Esophagus squamous epithelium (tissue), 5 donors: ENCODE data around the gene PPM1L. TPM values are rescaled to one million over a fixed set of nuclear protein-coding genes. Genes with fewer than 3 reads are reported as not detected.

Experiments used
- DNase-seq: peaks from one replicate; lab custom pipeline; 2025; lab: John Stamatoyannopoulos, UW
- H3K27ac ChIP-seq, 4 donors: fragments of 200-600 bp; sonication (generic); one replicate each; pipeline ENCODE4 v1.5.1; 2016 to 2019; ENCODE audit warnings: mild to moderate bottlenecking in 1 of 4
- H3K27me3 ChIP-seq, 4 donors: fragments of 200-600 bp; sonication (generic); 1 replicate in 3 of 4; 2 replicates in 1 of 4; pipeline versions ENCODE4 v1.5.1 to v1.6.0; 2017 to 2021; ENCODE audit warnings: antibody characterized with exemption in 1 of 4
- H3K36me3 ChIP-seq, 3 donors: fragments of 200-600 bp; sonication (generic); one replicate each; pipeline ENCODE4 v1.5.1; 2016 to 2019
- H3K4me1 ChIP-seq, 3 donors: fragments of 200-600 bp; sonication (generic); one replicate each; pipeline ENCODE4 v1.5.1; 2017 to 2019
- H3K4me3 ChIP-seq, 4 donors: fragments of 200-600 bp; sonication (generic); 1 replicate in 3 of 4; 2 replicates in 1 of 4; pipeline ENCODE4 v1.5.1; 2016 to 2019; ENCODE audit warnings: mild to moderate bottlenecking in 2 of 4, moderate library complexity in 1 of 4
- H3K9me3 ChIP-seq, 3 donors: fragments of 200-600 bp; sonication (generic); one replicate each; pipeline ENCODE4 v1.5.1; 2016 to 2019
- POLR2A ChIP-seq, 4 donors: fragments of 450-650 bp; IDR thresholded peaks; one replicate each; pipeline ENCODE4 v1.6.1; 2017; ENCODE audit warnings: antibody characterized with exemption in 4 of 4, mild to moderate bottlenecking in 4 of 4, moderate library complexity in 3 of 4
- WGBS, 2 donors: methylation state at CpG; one replicate each; pipeline ENCODE4 v1.1.5; 2018; 5-methylcytosine and 5-hydroxymethylcytosine counted together
- intact Hi-C: fragments of 100-400 bp; cut with DNase I; formaldehyde crosslinking; loops from one replicate; pipeline ENCODE4 v1.15.0; 2022
- total RNA-seq, 4 donors: library from RNA; depleted of rRNA; stranded (reverse); fragments of >200 nt; gene quantifications; one replicate each; pipeline ENCODE4 v1.1.0, GENCODE V29; 2016
- TF ChIP-seq, protein P1 (sequence below), 6 experiments: fragments of 450-650 bp in 4 of 6; fragments of 200-600 bp in 2 of 6; sonication (generic) in 2 of 6; IDR thresholded peaks; one replicate each; pipeline ENCODE4 v1.5.1; 2016 to 2019; ENCODE audit warnings: antibody characterized with exemption in 6 of 6, mild to moderate bottlenecking in 4 of 6, moderate library complexity in 4 of 6
- donor health status: DM: yes; HTN: yes; CAD: no.

PPM1L gene
- total RNA-seq, 4 donors from 2014 or later: 9.1 to 18.1 (median 12.1) TPM

DNA sequence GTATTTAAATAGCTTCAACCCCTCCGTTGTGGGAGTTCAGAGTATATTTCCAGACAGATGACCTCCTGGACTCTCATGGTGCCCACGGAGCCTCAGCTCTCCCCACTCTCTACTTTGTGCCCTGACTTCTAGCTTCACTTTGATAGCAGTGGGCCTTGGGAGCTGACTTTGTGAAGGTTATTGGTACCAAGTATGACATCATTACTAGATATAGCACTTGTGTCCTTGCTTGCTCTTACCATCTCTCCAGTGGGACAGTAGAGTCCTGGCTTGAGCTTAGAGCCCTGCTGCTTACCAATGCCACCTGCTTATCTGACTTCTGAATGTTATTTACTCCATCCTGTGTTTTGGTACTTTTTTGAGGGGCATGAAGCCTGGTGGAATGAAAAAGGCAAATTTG lies 53.4 kb downstream of the PPM1L start:
- no peak overlapping the region for H3K27ac ChIP-seq
- WGBS, 2 donors: 41 to 64% methylated on average over 2 of the region's 2 CpGs

DNA sequence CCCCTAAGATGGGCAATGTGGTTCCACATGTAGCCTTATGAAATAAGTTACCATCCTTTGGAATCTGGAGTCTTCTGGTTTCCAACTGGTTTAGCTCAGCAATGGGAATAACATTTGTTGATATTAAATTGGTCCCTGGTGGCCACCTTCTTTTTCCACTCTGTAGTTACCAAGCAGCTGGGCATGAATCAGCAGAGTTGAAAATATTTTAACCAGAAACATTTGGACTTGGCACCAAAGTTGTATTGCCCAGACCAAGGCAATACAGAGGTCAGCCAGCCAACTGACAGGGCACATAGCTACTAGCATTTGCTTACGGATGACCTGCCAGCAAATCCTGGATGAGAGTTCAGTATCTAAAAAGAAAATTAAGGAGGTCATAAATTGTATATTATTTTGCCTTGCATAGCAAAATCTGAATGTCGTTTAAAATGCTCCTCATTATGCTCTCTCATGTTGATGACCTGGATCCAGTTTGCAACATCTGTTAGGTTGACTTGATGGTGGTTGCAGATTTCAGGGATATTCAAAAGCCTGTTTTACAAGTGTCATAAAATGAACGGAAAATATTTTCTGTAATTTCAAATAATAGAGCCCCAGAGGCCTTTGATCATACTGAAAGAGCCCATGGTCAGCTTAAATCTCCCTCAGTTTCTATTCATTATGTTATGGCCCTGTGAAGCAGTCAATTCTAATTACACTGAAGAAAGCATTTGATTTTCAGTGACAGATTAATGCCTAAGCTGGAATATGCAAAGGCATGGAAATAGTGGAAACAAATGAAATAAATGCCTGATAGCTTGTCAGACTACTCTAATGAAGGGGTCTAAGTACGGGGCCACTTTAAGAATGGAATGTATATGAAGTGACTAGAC lies 54.6 kb downstream of the PPM1L start:
- Histone ChIP-seq H3K4me3 (no peak overlapping the region), H3K27ac (peak overlapping the region in 1 of 4 donors; percentile 18), H3K36me3 (no peaks in the 10 kb centered on the region), H3K4me1 (peaks cover 0 to 36% (median 0%) of the 10 kb centered on the region in 3 donors), H3K9me3 (no peaks in the 10 kb centered on the region), H3K27me3 (no peaks in the 10 kb centered on the region)
- no peak for TF ChIP-seq POLR2A (IDR thresholded peaks at IDR 0.05)
- TF ChIP-seq, protein P1, sequence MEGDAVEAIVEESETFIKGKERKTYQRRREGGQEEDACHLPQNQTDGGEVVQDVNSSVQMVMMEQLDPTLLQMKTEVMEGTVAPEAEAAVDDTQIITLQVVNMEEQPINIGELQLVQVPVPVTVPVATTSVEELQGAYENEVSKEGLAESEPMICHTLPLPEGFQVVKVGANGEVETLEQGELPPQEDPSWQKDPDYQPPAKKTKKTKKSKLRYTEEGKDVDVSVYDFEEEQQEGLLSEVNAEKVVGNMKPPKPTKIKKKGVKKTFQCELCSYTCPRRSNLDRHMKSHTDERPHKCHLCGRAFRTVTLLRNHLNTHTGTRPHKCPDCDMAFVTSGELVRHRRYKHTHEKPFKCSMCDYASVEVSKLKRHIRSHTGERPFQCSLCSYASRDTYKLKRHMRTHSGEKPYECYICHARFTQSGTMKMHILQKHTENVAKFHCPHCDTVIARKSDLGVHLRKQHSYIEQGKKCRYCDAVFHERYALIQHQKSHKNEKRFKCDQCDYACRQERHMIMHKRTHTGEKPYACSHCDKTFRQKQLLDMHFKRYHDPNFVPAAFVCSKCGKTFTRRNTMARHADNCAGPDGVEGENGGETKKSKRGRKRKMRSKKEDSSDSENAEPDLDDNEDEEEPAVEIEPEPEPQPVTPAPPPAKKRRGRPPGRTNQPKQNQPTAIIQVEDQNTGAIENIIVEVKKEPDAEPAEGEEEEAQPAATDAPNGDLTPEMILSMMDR (IDR thresholded peaks at IDR 0.05): no peak
- DNase-seq: no peak
- 70% methylated on average over 4 of the region's 4 CpGs for WGBS, 2 donors
- intact Hi-C loops: no loop called here

More for the DNA sequence above, 53.4 kb downstream of the PPM1L start:
- Histone ChIP-seq H3K27me3 (no peaks in the 10 kb centered on the region), H3K4me1 (peaks cover 0 to 46% (median 4%) of the 10 kb centered on the region in 3 donors), H3K36me3 (no peaks in the 10 kb centered on the region), H3K4me3 (no peak overlapping the region), H3K9me3 (no peaks in the 10 kb centered on the region)
- intact Hi-C loops: no loop called here
- TF ChIP-seq, protein P1 (IDR thresholded peaks at IDR 0.05): no peak
- TF ChIP-seq POLR2A (IDR thresholded peaks at IDR 0.05): no peak
- no peak for DNase-seq

DNA sequence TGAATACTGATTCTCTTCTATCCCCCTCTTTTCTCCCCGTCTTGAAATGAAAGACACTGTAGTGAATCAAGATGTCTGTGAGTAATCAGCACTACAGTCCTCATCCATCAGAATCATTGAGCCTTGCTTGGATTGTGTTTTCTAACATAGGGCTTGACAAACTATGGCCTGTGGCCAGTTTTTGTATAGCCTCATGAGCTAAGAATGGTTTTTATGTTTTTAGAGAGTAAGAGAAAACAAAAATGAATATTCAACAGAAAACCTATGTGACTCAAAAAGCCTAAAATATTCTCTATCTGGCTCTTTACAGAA lies 55.2 kb downstream of the PPM1L start:
- intact Hi-C loops: no loop called here
- no peak for DNase-seq
- Histone ChIP-seq H3K9me3 (no peaks in the 10 kb centered on the region), H3K4me1 (peaks cover 0 to 30% (median 0%) of the 10 kb centered on the region in 3 donors), H3K27ac (peak overlapping the region in 1 of 4 donors; percentile 18), H3K27me3 (no peaks in the 10 kb centered on the region), H3K4me3 (no peak overlapping the region), H3K36me3 (no peaks in the 10 kb centered on the region)
- TF ChIP-seq POLR2A (IDR thresholded peaks at IDR 0.05): no peak
- TF ChIP-seq, protein P1 (IDR thresholded peaks at IDR 0.05): no peak
- 50 to 61% methylated on average over 1 of the region's 1 CpG for WGBS, 2 donors

DNA sequence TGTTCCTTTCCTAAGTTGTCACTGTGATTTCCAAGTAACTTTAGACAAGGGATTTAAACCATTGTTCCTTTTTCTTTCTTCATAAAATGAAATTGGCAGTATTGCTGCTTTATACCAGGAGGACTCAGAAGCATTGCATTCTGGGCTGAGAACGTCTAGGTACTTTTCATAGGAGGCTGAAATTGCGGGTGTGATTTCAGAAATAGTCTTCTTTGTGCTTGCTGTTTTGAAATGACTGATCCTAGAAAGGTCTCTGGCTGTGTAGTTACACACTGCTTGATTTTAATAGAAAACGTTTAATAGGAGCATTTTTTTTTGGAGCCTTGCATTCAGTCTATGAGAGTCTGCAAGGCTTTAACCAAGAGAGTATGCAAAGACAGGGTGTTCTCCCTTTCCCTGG lies 56.3 kb downstream of the PPM1L start:
- H3K4me1 ChIP-seq: peaks cover 0 to 29% (median 0%) of the 10 kb centered on the region in 3 donors
- no peaks in the 10 kb centered on the region for H3K27me3 ChIP-seq
- H3K36me3 ChIP-seq: no peaks in the 10 kb centered on the region
- H3K9me3 ChIP-seq: no peaks in the 10 kb centered on the region
- 36 to 42% methylated on average over 3 of the region's 3 CpGs for WGBS, 2 donors
- no peak overlapping the region for H3K4me3 ChIP-seq
- H3K27ac ChIP-seq: no peak overlapping the region
- no peak for DNase-seq
- TF ChIP-seq POLR2A (IDR thresholded peaks at IDR 0.05): no peak
- TF ChIP-seq, protein P1 (IDR thresholded peaks at IDR 0.05): no peak
- intact Hi-C loops: no loop called here

DNA sequence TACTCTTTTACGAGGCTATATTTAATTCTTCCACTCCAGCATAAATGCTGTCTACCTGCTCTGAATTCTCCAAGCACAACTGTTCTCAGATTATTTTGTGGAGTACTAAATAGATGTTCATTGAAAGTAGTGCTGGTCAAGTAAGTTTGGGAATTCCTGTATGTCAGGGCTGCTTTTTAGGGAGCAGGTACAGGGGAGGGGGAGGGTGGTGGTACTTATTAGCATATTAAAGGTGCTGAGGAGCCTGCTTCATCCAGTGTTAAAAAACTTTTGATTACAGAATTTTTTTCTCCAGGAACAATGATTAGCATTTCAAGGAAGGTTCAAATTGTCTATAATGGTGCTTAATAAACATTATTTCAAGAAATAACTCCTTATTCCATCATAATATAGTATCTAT lies 59.2 kb downstream of the PPM1L start:
- Histone ChIP-seq H3K4me3 (no peak overlapping the region), H3K27ac (no peak overlapping the region), H3K9me3 (no peaks in the 10 kb centered on the region), H3K27me3 (no peaks in the 10 kb centered on the region), H3K36me3 (no peaks in the 10 kb centered on the region), H3K4me1 (peaks cover 0 to 9% (median 0%) of the 10 kb centered on the region in 3 donors)
- no peak for DNase-seq
- TF ChIP-seq, protein P1 (IDR thresholded peaks at IDR 0.05): no peak
- no peak for TF ChIP-seq POLR2A (IDR thresholded peaks at IDR 0.05)
- intact Hi-C loops: no loop called here
- WGBS, 2 donors: 90 to 95% methylated on average over 1 of the region's 1 CpG
